Kidney capillary endothelial cell (primary cell): Measurements from ENCODE around the gene HPSE2.

Experiments
- DNase-seq: peaks from one replicate; pipeline ENCODE4 v3.0.0-alpha.2; 2018; ENCODE audit warnings: low spot score

Gene HPSE2

GRCh38 chr10:98411166-98411565 is 824.5 kb downstream of the HPSE2 start:
- no peak for DNase-seq

GRCh38 chr10:98410759-98411158 is 824.9 kb downstream of the HPSE2 start:
- no peak for DNase-seq

- DNase-seq = no peak
Measured at GRCh38 chr10:98410135-98410743, 825.4 kb downstream of the HPSE2 start.

- DNase-seq = no peak
Measured at GRCh38 chr10:98408799-98409198, 826.9 kb downstream of the HPSE2 start.

- DNase-seq = no peak
Measured at GRCh38 chr10:98407744-98408241, 827.9 kb downstream of the HPSE2 start.
